HCT116 (cell line): ENCODE results near the gene SULT1A2. TPM values are rescaled to one million over a fixed set of nuclear protein-coding genes. Genes with fewer than 3 reads are reported as not detected.

Source experiments
- ATAC-seq: fragments of 200-7000 bp; cut with Tn5 transposase; 2 replicates; pipeline ENCODE4 v1.9.1; 2020; ENCODE audit warnings: mild to moderate bottlenecking, moderate library complexity
- BruUV-seq: library from RNA; stranded (reverse); fragments of 400-500 nt; replicated peaks from 2 replicates; lab custom pipeline; 2021; lab: Mats Ljungman, UMichigan
- CTCF ChIA-PET: fragments of 300-600 bp; sonication (Branson Sonifier 250); formaldehyde crosslinking; loops from one replicate; lab custom pipeline; 2021; ENCODE audit warnings: antibody characterized with exemption; lab: Charles Lee
- POLR2A ChIA-PET: fragments of 300-600, 350-600 bp; sonication (Branson Sonifier 250); formaldehyde crosslinking; loops from one replicate; lab custom pipeline; 2021; ENCODE audit warnings: antibody characterized with exemption; lab: Charles Lee
- RAD21 ChIA-PET, 2 experiments: fragments of 300-600 bp; sonication (Branson Sonifier 250); formaldehyde crosslinking; loops; one replicate each; lab custom pipeline; 2023; ENCODE audit warnings: low total read pairs in 2 of 2; ENCODE audit not compliant: uncharacterized antibody in 2 of 2, unreplicated experiment in 2 of 2, low non-redundant PET in 1 of 2; lab: Charles Lee
- DNase-seq: peaks from one replicate; pipeline ENCODE4 v3.0.0-alpha.2; 2010; ENCODE audit warnings: low read depth, low spot score
- H2AFZ ChIP-seq: fragments of 200-600 bp; shearing (Covaris generic), sonication (generic); 2 replicates; pipeline ENCODE4 v1.6.1; 2017; ENCODE audit warnings: low read depth, mixed run types, mixed read lengths, antibody characterized with exemption, low read length; ENCODE audit not compliant: poor library complexity, severe bottlenecking
- H3K27ac ChIP-seq: 2 replicates; pipeline ENCODE4 v1.5.1; 2012; ENCODE audit warnings: low read depth, low read length
- H3K27me3 ChIP-seq: fragments of 200-600 bp; sonication (generic); 2 replicates; pipeline ENCODE4 v1.6.1; 2016; ENCODE audit warnings: mixed run types, low read length, mixed read lengths; ENCODE audit not compliant: insufficient read depth
- H3K36me3 ChIP-seq, 2 experiments: fragments of 200-500 bp in 1 of 2; fragments of 200-600 bp in 1 of 2; sonication (Bioruptor generic) in 1 of 2; sonication (generic) in 1 of 2; 2 replicates each; pipeline versions ENCODE4 v1.5.1 to v1.6.1; 2014 to 2016; ENCODE audit warnings: low read length in 2 of 2, inconsistent platforms in 1 of 2, mixed read lengths in 1 of 2, mixed run types in 1 of 2; ENCODE audit not compliant: insufficient read depth in 2 of 2, control insufficient read depth in 1 of 2
- H3K4me1 ChIP-seq, 2 experiments: fragments of 200-600 bp in 1 of 2; sonication (generic) in 1 of 2; 2 replicates each; pipeline versions ENCODE4 v1.5.1 to v1.6.1; 2012 to 2017; ENCODE audit warnings: low read length in 2 of 2, inconsistent platforms in 1 of 2, mild to moderate bottlenecking in 1 of 2, mixed read lengths in 1 of 2, mixed run types in 1 of 2, moderate library complexity in 1 of 2; ENCODE audit not compliant: insufficient read depth in 2 of 2, control insufficient read depth in 1 of 2
- H3K4me2 ChIP-seq: fragments of 200-600 bp; sonication (generic); 2 replicates; pipeline ENCODE4 v1.6.1; 2017; ENCODE audit warnings: mixed run types, low read length, mixed read lengths
- H3K4me3 ChIP-seq, 2 experiments: fragments of 200-600 bp in 1 of 2; sonication (generic) in 1 of 2; replicated peaks in 1 of 2; 2 replicates each; pipeline ENCODE4 v1.5.1; 2011 to 2016; ENCODE audit warnings: low read length in 2 of 2, control low read depth in 1 of 2, low read depth in 1 of 2, mild to moderate bottlenecking in 1 of 2, mixed read lengths in 1 of 2, mixed run types in 1 of 2
- H3K79me2 ChIP-seq: fragments of 200-600 bp; sonication (generic); 2 replicates; pipeline ENCODE4 v1.6.1; 2017; ENCODE audit warnings: mild to moderate bottlenecking, mixed run types, low read length, moderate library complexity, mixed read lengths; ENCODE audit not compliant: insufficient read depth
- H3K9ac ChIP-seq: fragments of 200-600 bp; sonication (generic); 2 replicates; pipeline ENCODE4 v1.6.1; 2016; ENCODE audit warnings: low read length, mixed read lengths
- H3K9me2 ChIP-seq: fragments of 200-600 bp; sonication (generic), shearing (Covaris generic); 2 replicates; pipeline ENCODE4 v1.6.1; 2017; ENCODE audit warnings: mixed run types, mild to moderate bottlenecking, moderate library complexity; ENCODE audit not compliant: insufficient read depth
- H3K9me3 ChIP-seq, 2 experiments: fragments of 200-500 bp in 1 of 2; fragments of 200-600 bp in 1 of 2; sonication (Bioruptor generic) in 1 of 2; sonication (generic) in 1 of 2; 2 replicates each; pipeline ENCODE4 v1.6.1; 2014 to 2017; ENCODE audit warnings: low read length in 2 of 2, mixed read lengths in 2 of 2, inconsistent platforms in 1 of 2, low read depth in 1 of 2, mild to moderate bottlenecking in 1 of 2, mixed run types in 1 of 2, moderate library complexity in 1 of 2; ENCODE audit not compliant: control insufficient read depth in 1 of 2, insufficient read depth in 1 of 2
- H4K20me1 ChIP-seq: fragments of 200-600 bp; sonication (generic), shearing (Covaris generic); 2 replicates; pipeline ENCODE4 v1.6.1; 2017; ENCODE audit warnings: mixed run types, mild to moderate bottlenecking, moderate library complexity; ENCODE audit not compliant: insufficient read depth
- CBX3 ChIP-seq: IDR thresholded peaks from 2 replicates; pipeline ENCODE4 v1.6.1; 2012; ENCODE audit warnings: low read depth
- CEBPB ChIP-seq: IDR thresholded peaks from 2 replicates; pipeline ENCODE4 v1.6.1; 2012; ENCODE audit warnings: low read depth
- ELF1 ChIP-seq: IDR thresholded peaks from 2 replicates; pipeline ENCODE4 v1.6.1; 2012; ENCODE audit warnings: low read depth, borderline replicate concordance
- EZH2 ChIP-seq: fragments of 200-600 bp; sonication (generic); IDR thresholded peaks from 2 replicates; pipeline ENCODE4 v1.6.1; 2017; ENCODE audit warnings: antibody characterized with exemption, mixed run types
- EZH2phosphoT487 ChIP-seq: fragments of 200-600 bp; IDR thresholded peaks from 2 replicates; pipeline ENCODE4 v1.6.1; 2018; ENCODE audit warnings: antibody characterized with exemption, borderline replicate concordance
- FOSL1 ChIP-seq: IDR thresholded peaks from 2 replicates; pipeline ENCODE4 v1.6.1; 2012; ENCODE audit warnings: low read depth
- POLR2A ChIP-seq: IDR thresholded peaks from 2 replicates; pipeline ENCODE4 v1.7.0; 2011; ENCODE audit warnings: borderline replicate concordance; ENCODE audit not compliant: insufficient read depth, insufficient read length; ENCODE audit errors: extremely low read depth
- POLR2AphosphoS5 ChIP-seq: IDR thresholded peaks from 2 replicates; pipeline ENCODE4 v1.6.1; 2011; ENCODE audit warnings: mild to moderate bottlenecking, low read depth, low read length, moderate library complexity
- RAD21 ChIP-seq: IDR thresholded peaks from 2 replicates; pipeline ENCODE4 v1.6.1; 2012; ENCODE audit warnings: low read depth, mild to moderate bottlenecking
- SP1 ChIP-seq: IDR thresholded peaks from 2 replicates; pipeline ENCODE4 v1.6.1; 2012; ENCODE audit warnings: low read depth
- SRF ChIP-seq: IDR thresholded peaks from 2 replicates; pipeline ENCODE4 v1.6.1; 2012; ENCODE audit warnings: low read depth
- TCF7L2 ChIP-seq: IDR thresholded peaks from 2 replicates; pipeline ENCODE4 v1.7.0; 2011; ENCODE audit warnings: borderline replicate concordance, inconsistent platforms; ENCODE audit not compliant: insufficient read depth, insufficient read length; ENCODE audit errors: extremely low read depth
- YY1 ChIP-seq: IDR thresholded peaks from 2 replicates; pipeline ENCODE4 v1.6.1; 2011; ENCODE audit warnings: low read length, low read depth, moderate library complexity, mild to moderate bottlenecking; ENCODE audit not compliant: insufficient replicate concordance; ENCODE audit errors: extremely low read depth
- ZNF274 ChIP-seq: fragments of 200-500 bp; sonication (Bioruptor generic); IDR thresholded peaks from 2 replicates; pipeline ENCODE4 v1.6.1; 2014; ENCODE audit warnings: mild to moderate bottlenecking, low read depth, low read length, inconsistent platforms
- intact Hi-C: fragments of 100-400 bp; cut with micrococcal nuclease; formaldehyde crosslinking; loops from 2 replicates; pipeline ENCODE4 v1.10.0; 2022
- total RNA-seq: library from RNA; stranded (reverse); gene quantifications from one replicate; pipeline ENCODE4 v1.2.1, GENCODE V29; 2021; ENCODE audit not compliant: unreplicated experiment
- TF ChIP-seq, protein P1 (sequence below), 3 experiments: fragments of 200-600 bp in 1 of 3; sonication (generic) in 1 of 3; IDR thresholded peaks in 2 of 3; conservative IDR thresholded peaks in 1 of 3; 2 replicates each; pipeline ENCODE4 v1.5.1; 2012 to 2017; ENCODE audit warnings: low read depth in 2 of 3, low read length in 2 of 3, antibody characterized with exemption in 1 of 3, borderline replicate concordance in 1 of 3, control low read depth in 1 of 3, mild to moderate bottlenecking in 1 of 3, mixed read lengths in 1 of 3, mixed run types in 1 of 3, moderate library complexity in 1 of 3; ENCODE audit not compliant: insufficient read depth in 1 of 3
- TF ChIP-seq, protein P2 (sequence below): IDR thresholded peaks from 2 replicates; pipeline ENCODE4 v1.6.1; 2012; ENCODE audit warnings: low read depth

The SULT1A2 gene
- total RNA-seq, 1 experiment from 2014 or later, result 1.9 TPM

DNA sequence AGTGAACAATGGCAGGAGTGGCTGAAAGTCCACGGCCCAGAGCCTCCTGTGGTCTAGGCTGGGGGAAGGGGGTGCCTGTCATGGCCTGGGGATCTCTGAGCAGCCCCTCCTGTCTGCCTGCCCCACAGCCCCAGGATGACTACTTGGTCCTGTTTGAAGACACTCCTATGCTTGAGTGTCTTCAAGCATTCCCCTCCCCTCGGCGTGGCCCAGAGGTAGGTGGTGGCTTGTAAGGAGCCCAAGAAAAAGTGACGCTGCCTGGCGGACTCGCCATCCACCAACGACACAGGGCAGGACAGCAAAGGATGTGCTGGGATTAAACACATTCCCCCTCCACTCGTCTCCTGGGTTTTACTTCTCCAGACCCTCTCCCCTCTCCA, 7.3 kb upstream of the SULT1A2 start (continued):
- TF ChIP-seq YY1, result no peak
- TF ChIP-seq CEBPB, result no peak
- no peak for TF ChIP-seq TCF7L2
- no peak for TF ChIP-seq SRF
- TF ChIP-seq FOSL1, result no peak
- TF ChIP-seq ELF1, result no peak
- TF ChIP-seq CBX3, result no peak

DNA sequence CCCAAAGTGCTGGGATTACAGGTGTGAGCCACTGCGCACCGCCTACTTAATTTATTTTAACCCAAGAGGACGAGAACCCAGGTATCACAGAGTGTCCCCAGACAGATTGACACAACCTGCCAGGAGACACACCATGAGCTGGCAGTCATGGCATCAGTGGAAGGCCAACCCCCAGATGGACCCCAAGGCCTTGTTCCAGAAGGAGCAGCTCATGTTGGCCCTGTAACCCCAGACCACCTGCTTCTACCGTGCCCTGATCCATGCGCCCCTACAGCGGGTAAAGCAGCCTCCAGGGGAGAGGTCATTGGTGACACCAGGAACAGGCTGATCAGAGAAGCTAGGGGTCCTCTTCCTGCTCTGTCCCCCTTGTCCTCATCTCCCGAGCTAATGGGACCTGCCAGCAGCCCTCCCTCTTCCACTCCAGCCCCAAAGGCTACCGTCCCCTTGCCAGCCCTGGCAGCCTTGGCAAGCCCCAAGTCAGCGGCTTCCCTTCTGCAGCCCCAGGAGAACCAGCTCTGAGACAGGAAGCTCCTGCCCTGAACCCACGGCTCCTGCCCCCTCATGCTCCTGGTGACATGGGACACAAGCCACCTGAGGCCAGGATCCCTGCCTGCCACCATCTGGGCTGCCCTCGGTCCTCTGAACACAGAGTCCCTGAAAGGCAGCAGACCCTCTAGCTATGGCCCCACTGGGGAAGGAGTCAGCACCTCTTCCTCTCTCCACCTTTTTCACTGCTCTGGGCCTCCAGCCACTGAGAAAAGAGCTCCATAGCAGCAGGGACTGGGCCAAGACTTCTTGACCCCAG, 6.7 kb upstream of the SULT1A2 start:
- Histone ChIP-seq H3K9ac (no peak overlapping the region), H4K20me1 (no peaks in the 10 kb centered on the region), H3K27ac (no peak overlapping the region), H3K4me3 (no peak overlapping the region), H3K4me1 (no peaks in the 10 kb centered on the region), H3K27me3 (no peaks in the 10 kb centered on the region), H3K36me3 (no peaks in the 10 kb centered on the region; a peak in 1 of 4 replicates), H3K9me3 (no peaks in the 10 kb centered on the region), H3K79me2 (no peaks in the 10 kb centered on the region), H3K9me2 (no peaks in the 10 kb centered on the region), H3K4me2 (no peak overlapping the region), H2AFZ (no peak overlapping the region)
- ChIA-PET POLR2A (no interaction called here), CTCF (no interaction called here), RAD21 (no interaction called here)
- intact Hi-C loops, result no loop called here
- no TSS peak for BruUV-seq
- no peak for ATAC-seq
- DNase-seq, result no peak
- TF ChIP-seq TCF7L2 (no peak), EZH2 (no peak), ZNF274 (no peak), FOSL1 (no peak), YY1 (no peak), SRF (no peak), RAD21 (no peak), POLR2A (no peak), ELF1 (no peak), EZH2phosphoT487 (no peak), POLR2AphosphoS5 (no peak), SP1 (no peak)
- TF ChIP-seq, protein P1, sequence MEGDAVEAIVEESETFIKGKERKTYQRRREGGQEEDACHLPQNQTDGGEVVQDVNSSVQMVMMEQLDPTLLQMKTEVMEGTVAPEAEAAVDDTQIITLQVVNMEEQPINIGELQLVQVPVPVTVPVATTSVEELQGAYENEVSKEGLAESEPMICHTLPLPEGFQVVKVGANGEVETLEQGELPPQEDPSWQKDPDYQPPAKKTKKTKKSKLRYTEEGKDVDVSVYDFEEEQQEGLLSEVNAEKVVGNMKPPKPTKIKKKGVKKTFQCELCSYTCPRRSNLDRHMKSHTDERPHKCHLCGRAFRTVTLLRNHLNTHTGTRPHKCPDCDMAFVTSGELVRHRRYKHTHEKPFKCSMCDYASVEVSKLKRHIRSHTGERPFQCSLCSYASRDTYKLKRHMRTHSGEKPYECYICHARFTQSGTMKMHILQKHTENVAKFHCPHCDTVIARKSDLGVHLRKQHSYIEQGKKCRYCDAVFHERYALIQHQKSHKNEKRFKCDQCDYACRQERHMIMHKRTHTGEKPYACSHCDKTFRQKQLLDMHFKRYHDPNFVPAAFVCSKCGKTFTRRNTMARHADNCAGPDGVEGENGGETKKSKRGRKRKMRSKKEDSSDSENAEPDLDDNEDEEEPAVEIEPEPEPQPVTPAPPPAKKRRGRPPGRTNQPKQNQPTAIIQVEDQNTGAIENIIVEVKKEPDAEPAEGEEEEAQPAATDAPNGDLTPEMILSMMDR (IDR thresholded peaks at IDR 0.05 in 2 of 3, conservative IDR thresholded peaks at IDR 0.05 in 1 of 3; ENCODE audit: borderline replicate concordance in 1 of 3, insufficient read depth in 1 of 3, low read depth in 2 of 3, low read length in 2 of 3), result no peak
- TF ChIP-seq, protein P2, sequence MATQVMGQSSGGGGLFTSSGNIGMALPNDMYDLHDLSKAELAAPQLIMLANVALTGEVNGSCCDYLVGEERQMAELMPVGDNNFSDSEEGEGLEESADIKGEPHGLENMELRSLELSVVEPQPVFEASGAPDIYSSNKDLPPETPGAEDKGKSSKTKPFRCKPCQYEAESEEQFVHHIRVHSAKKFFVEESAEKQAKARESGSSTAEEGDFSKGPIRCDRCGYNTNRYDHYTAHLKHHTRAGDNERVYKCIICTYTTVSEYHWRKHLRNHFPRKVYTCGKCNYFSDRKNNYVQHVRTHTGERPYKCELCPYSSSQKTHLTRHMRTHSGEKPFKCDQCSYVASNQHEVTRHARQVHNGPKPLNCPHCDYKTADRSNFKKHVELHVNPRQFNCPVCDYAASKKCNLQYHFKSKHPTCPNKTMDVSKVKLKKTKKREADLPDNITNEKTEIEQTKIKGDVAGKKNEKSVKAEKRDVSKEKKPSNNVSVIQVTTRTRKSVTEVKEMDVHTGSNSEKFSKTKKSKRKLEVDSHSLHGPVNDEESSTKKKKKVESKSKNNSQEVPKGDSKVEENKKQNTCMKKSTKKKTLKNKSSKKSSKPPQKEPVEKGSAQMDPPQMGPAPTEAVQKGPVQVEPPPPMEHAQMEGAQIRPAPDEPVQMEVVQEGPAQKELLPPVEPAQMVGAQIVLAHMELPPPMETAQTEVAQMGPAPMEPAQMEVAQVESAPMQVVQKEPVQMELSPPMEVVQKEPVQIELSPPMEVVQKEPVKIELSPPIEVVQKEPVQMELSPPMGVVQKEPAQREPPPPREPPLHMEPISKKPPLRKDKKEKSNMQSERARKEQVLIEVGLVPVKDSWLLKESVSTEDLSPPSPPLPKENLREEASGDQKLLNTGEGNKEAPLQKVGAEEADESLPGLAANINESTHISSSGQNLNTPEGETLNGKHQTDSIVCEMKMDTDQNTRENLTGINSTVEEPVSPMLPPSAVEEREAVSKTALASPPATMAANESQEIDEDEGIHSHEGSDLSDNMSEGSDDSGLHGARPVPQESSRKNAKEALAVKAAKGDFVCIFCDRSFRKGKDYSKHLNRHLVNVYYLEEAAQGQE, result no peak
